GM19240 (cell line): ENCODE results near the gene CAPZA1.
A peak's percentile ranks its signal among the peaks of the same experiment; 100 is the strongest.
"Not testable (repeated sequence)": the region's sequence is repeated elsewhere in the genome, so short reads cannot be mapped to it uniquely, and the experiment has no call there.

Experiments used
- DNase-seq: peaks from one replicate; pipeline ENCODE4 v3.0.0; 2011; ENCODE audit warnings: low spot score; ENCODE audit not compliant: insufficient read length

Gene CAPZA1

GRCh38 chr1:112626887-112627286, 7.3 kb downstream of the CAPZA1 start:
- DNase-seq, result no peak

- no peak for DNase-seq
These were observed 8.9 kb downstream of the CAPZA1 start for GRCh38 chr1:112628516-112628915.

GRCh38 chr1:112629256-112629655, 9.6 kb downstream of the CAPZA1 start:
- DNase-seq, result no peak

- DNase-seq, result no peak
These were observed 14.0 kb downstream of the CAPZA1 start for GRCh38 chr1:112633628-112634027.

- DNase-seq, result no peak
These were observed 14.7 kb downstream of the CAPZA1 start for GRCh38 chr1:112634367-112634766.

GRCh38 chr1:112636056-112636455, 16.4 kb downstream of the CAPZA1 start:
- no peak for DNase-seq

- no peak for DNase-seq
These were observed 17.1 kb downstream of the CAPZA1 start for GRCh38 chr1:112636597-112637253.

GRCh38 chr1:112637254-112638109, 17.9 kb downstream of the CAPZA1 start:
- DNase-seq, result no peak

- no peak for DNase-seq
These were observed 18.4 kb downstream of the CAPZA1 start for GRCh38 chr1:112638110-112638428.

- not testable (repeated sequence) for DNase-seq
These were observed 20.8 kb downstream of the CAPZA1 start for GRCh38 chr1:112640437-112640836.

- no peak for DNase-seq
These were observed 23.4 kb downstream of the CAPZA1 start for GRCh38 chr1:112643080-112643479.

GRCh38 chr1:112646225-112646624, 26.6 kb downstream of the CAPZA1 start:
- no peak for DNase-seq

GRCh38 chr1:112651205-112651604, 31.6 kb downstream of the CAPZA1 start:
- no peak for DNase-seq

- no peak for DNase-seq
These were observed 46.2 kb downstream of the CAPZA1 start for GRCh38 chr1:112665857-112666256.

GRCh38 chr1:112666946-112667345, 47.3 kb downstream of the CAPZA1 start:
- no peak for DNase-seq

- DNase-seq, result no peak
These were observed 52.4 kb downstream of the CAPZA1 start for GRCh38 chr1:112672009-112672408.

GRCh38 chr1:112672842-112673241, 53.2 kb downstream of the CAPZA1 start:
- DNase-seq, result no peak

GRCh38 chr1:112673592-112674439, 54.2 kb downstream of the CAPZA1 start:
- DNase-seq, result no peak

- DNase-seq, result peak; percentile 35
These were observed 54.9 kb downstream of the CAPZA1 start, which contains the start of gene MOV10 for GRCh38 chr1:112674440-112674985. MOV10 (plus strand) TSS chr1:112674659; CDS start chr1:112674913, 254 bp downstream.

- no peak for DNase-seq
These were observed 55.5 kb downstream of the CAPZA1 start for GRCh38 chr1:112674986-112675727.
